ENCODE results near the gene CNP.
"Not testable (repeated sequence)": the region's sequence is repeated elsewhere in the genome, so short reads cannot be mapped to it uniquely, and the experiment has no call there.

CNP gene

DNA sequence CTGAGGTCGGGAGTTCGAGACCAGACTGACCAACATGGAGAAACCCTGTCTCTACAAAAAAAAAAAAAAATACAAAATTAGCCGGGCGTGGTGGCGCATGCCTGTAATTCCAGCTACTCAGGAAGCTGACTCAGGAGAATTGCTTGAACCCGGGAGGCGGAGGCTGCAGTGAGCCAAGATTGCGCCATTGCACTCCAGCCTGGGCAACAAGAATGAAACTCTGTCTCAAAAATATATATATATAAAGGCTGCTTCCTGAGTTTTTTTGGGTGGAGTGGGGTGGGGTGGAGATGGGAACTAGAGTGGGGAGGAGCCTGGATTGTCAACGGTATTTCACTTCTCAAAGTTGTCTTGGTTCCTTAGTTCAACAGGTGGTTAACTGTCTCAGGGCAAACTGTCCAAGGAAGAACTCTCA, 43.7 kb downstream of the CNP start:
- DNase-seq: not testable (repeated sequence)

DNA sequence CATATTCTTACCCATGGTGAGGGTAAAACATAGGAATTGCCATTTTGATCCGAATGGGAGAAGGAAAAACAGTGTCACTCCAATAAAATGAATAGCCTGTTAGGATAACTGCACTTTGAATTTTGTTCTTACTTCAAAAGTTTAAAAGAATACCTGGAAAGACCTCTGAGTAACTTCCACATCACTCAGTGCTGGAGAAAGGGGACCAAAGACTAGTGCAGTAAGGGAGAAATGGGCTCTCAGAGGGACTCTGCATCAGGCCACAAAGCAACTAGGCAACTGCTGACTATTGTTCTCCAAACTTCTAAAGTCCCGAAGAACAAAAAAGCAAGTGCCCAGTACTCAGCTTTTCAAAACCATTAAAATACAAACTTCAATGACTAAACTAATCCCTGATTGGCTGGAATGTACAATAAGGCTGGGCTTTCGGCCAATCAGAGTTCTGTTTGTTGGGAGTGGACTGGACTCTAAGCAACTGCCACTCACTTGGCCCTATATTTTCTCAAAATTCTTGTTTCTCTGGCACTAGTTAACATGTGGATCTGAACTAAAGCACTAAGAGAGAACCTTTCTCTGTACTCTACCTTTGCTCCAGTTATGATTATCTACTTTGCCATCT, 44.4 kb downstream of the CNP start:
- DNase-seq: no peak

DNA sequence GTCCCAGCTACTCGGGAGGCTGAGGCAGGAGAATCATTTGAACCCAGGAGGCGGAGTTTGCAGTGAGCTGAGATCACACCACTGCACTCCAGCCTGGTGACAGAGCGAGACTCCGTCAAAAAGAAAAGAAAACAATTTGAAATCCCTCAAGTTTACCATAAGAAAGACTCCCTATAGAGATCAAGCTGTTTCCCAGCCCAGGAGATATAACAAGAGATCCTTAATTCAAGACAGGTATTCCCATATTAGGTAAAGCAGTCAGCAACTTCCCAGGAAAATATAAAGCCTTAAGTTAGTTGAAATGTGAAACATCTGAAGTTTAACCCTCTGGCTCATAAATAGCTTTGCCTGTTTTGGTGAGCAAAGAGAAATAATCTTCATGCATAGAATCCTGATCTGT, 45.8 kb downstream of the CNP start:
- DNase-seq: not testable (repeated sequence)

DNA sequence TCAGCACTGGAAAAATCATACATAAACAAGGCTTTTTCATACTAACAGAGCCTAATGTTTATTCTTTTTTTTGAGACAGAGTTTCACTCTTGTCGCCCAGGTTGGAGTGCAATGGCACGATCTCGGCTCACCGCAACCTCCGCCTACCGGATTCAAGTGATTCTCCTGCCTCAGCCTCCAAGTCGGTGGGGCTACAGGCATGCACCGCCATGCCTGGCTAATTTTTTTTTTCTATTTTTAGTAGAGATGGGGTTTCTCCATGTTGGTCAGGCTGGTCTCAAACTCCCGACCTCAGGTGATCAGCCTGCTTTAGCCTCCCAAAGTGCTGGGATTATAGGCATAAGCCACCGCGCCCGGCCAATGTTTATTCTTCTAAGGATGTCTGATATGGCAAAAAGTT, 47.1 kb downstream of the CNP start:
- DNase-seq: not testable (repeated sequence)

DNA sequence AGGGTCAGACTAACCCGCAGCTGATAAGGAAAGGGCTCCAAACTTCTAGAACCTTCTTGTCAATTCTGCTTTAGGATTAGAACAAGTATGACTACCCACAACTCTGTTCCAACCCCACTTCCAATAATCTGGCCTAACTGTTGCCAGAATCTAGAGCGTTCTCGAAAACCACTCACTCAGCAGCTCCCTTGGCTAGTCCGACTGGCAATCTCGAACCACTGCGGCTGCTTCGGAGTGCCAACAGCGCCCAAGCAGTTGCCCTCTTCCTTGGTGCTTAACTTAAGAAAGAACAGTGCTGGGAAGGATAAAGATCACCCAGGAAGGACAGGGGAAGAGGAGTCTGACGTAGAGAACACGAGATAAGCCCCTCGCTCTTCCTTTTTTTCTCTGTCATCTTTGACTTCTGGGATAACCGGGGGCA, 49.8 kb downstream of the CNP start:
- no peak for DNase-seq

DNA sequence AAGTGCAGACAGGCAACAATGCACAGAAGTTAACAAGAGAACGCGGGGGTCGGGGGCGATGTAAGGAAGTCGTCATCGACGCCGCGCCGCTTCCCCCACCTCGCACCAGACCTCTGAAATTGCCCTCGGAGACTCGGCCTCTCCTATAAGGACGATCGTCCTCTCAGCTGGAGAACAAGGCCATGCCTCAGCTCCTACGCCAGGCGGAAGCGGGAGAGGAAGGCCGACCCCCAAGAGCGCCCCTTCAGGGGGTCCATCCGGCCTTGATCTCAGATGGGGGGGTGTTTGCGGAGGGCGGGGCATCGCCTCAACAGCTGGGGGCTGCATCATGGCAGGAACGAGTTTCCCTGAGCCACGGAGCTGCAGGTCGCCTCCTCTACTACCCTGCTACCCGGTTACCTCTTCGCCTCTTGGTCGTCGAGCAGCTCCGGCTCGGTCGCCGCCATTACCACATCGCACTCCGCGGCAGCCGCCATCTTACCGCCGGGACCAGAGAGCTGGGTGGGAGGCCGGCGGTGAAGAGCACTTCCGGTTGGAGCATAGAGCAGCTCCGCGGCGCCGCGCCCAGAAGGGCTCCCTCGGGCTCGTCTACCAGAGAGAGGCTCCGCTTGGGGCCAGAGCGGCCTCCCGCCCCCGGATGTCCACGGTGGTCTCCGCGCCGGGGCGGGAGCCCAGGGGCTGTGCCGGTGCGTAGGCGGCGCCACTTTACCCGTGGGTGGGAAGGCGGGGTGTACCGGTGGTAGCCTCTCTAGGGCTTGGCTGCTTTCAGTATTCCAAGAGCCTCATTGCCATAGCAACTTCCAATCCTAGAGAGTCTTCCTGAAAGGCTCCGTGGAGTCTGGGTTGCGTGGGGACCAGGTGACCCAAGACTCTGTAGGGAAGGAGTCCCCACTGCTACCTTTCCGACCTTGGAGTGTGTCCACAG, 50.6 kb downstream of the CNP start, which contains the start of gene DNAJC7:
Gene DNAJC7, minus strand, starts transcription at position 499 of the 925 bp plus-strand sequence. Its CDS starts 23 bp downstream, at position 476.
- peak; percentile 76 for DNase-seq

DNA sequence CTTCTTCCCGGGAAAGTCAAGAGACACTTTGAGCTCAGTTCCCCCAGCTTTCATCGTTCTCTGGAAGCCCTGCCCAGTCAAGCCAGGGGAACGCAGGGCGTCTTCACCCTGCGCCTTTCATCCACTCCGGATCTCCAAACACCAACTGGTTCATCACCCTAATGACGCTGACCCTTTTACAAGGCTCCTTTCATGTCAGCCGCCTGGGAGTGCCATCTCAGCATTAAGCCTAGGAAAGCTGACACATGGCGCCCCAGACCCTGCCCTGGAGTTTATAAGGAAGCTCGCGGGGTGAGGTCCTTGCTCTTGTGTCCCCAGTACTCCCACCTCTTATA, 51.2 kb downstream of the CNP start:
- DNase-seq: peak; percentile 57

DNA sequence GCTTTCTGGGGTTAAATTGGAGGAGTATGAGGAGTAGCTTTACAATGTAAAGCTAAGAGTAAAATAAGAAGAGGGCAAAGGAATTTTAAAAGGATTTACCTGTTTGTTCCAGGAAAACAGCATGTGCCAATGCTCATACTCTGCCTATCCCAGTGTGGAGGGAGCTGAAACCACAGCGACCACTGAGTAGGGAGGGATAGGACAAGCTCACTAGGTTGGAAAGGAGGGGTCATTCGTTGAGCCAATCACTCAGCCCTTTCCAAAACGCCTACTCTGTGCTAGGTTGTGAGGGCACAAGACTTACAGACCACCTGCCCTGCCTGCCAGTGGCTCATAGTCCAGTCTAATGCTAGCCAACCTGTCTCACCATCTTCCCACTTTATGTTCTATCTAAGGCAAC, 51.7 kb downstream of the CNP start:
- no peak for DNase-seq

DNA sequence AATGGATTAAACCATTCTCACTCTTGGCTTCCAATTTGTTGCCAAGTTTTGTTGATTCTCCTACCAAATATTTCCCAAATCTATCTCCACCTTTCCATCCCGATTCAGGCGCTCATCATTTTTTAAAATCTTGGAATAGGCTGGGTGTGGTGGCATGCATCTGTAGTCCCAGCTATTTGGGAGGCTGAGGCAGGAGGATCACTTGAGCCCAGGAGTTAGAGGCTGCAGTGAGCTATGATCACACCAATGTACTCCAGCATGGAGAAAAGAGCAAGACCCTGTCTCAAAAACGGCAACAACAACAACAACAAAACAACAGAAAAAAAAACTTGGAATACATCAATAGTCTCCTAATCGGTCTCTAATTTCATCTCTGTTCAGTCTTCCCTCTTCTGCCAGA, 52.4 kb downstream of the CNP start:
- DNase-seq: no peak

DNA sequence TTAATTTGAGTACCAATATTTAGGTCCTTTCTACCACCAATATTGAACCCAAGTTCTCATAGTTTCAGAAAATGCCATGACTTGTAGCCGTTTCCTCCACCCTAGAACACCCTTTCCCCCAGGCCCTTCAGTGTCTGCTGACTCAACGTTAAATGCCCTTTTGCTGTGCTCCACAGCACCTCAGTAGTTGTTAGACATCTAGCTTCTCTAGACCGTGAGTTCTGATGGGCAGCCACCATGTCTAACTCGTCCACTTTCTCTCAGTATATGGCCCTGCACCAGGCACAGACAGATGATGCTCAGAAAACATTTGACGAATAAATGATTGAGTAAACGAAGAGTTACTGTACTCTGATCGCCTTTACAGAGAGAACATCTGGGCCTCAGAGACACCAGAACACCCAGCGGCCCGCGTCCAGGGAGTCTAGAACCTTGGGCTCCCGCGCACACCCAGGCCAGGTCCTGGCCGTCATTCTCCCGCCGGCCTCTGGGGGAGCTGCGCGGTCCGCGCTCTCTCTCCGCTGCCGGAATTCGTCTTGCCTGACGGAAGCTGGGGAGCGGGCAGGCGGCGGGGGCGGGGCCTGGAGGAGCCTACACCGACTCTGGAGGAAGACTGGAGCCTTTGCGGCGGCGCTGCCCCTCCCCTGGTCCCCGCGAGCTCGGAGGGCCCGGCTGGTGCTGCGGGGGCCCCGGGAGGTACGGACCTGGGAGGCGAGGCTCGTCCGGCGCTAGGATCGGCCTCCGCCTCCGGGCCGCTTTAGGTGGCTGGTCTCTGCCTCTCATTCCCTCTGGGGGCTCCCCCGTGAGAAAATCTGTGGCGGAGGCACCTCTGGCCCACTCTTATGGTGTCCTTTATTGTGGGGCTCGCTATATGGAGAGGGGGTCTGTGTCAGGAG, 53.2 kb downstream of the CNP start, which contains the start of gene NKIRAS2:
Gene NKIRAS2, plus strand, starts transcription at position 582 of the 896 bp plus-strand sequence. CDS start 1,488 bp downstream, outside the sequence.
- peak; percentile 79 for DNase-seq

DNA sequence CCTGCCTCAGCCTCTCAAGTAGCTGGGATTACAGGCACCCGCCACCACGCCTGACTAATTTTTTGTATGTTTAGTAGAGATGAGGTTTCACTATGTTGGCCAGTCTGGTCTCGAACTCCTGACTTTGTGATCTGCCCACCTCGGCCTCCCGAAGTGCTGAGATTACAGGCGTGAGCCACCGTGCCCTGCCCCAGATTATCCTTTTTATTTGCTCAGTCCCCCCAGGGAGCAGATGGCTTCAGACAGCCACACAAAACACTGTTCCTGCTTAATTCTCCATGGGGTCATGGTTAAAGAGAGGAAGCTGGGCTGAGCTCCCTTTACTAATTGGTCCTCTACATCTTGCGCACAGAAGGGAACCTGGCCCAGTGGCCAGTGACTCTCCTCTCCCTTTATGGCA, 54.2 kb downstream of the CNP start:
- not testable (repeated sequence) for DNase-seq

DNA sequence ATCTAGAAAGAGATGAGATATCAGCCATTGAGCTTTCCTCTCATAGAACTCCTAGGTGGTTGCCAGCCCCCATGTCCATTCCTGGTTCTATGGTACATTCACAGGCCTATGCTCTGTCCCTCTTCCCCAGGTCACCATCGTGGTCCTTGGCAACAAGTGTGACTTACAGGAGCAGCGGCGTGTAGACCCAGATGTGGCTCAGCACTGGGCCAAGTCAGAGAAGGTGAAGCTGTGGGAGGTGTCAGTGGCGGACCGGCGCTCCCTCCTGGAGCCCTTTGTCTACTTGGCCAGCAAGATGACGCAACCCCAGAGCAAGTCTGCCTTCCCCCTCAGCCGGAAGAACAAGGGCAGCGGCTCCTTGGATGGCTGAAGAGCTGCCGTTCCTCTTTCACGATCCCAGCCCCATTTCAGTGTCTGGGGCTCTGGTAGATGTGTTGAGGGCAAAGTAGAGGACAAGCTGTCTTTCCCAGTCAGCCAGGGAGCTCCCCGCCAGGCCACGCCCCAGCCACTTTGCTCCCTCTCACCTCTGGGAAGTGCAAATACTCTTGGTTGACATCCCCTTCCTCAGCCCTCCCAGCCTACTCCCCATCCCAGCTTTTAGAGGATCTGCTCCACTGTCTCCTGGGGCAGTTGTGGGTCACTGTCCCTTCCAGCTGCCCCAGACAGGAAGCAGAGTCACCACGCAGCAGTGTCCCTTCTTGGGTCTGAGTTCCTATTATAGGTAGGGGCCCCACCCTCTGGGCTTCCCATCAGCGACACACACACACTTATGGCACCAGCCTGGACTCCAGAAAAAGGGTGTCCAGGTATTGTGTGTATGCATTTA, 57.1 kb downstream of the CNP start:
- DNase-seq: no peak

DNA sequence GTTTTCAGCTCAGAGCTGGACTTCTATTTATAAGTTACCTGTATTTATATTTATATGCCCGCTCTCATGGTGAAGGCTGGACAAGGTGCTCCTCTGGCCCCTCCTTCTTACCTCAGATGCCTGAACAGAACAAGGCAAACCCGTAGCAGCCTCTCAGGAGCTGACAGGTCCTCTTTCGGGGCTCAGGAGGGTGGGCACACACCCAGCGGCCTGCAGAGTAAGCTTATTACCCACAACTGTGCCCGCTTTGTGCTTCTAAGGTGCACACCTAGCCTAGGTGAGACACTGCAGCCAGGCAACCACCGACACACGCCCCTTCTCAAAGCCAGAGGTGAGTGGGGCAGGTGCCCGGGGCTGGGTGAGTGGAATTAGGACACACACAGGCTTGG, 58.6 kb downstream of the CNP start:
- DNase-seq: no peak

DNA sequence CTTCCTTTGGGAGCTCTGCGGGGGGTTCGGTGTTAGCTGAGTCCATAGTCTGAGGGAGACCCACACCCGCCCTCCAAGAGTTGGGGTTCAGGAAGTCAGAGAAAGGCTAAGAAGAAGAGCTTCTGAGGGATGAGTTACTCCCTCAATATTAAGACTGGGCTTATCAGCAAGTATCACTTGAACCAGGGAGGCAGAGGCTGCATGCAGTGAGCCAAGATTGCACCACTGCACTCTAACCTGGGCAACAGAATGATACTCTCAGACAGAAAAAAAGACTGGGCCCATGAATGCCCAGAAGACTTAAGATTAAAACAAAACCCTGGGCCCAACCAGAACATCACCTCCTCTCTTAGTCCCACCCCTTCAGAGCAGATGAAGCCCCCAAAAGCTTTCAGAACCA, 59.3 kb downstream of the CNP start:
- no peak for DNase-seq

DNA sequence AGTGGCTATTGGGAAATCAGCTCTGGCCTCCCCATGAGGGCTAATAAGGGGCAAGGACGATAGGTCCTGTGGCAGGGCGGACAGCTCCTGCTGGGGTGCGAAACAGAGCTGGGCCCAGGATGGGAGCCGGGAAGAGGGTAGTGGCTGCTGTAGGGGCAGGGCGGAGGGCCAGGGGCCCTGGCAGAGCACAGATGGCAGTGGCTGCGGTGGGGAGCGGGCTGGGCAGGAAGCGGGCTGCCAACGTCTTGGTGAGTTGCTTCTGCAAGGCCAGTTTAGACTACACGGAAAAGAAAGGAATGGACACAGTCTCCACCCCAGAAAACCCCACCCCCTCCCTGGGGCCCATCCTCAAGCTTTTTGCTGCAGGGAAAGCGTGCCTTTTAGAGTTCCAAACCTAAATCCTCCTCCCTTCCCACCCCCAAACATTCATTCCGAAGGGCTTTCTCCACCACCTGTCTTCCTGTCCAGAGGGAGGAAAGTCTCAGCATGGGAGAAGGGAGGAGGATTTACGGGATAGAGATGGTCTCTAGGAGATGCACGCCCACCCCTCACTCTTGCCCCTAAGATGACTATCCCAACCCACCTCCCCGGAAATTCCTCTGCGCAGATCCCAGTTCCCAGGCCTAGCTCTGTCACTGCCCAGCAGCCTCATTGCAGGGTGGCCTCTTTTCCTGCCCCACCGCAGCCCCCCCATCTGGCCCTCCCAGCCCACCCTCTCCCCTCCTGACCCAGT, 60.4 kb downstream of the CNP start:
- DNase-seq: no peak

Measured in DMS 273 treated with DMSO at 0.1 percent for 48 hours (cell line).